HL-60 (cell line): ENCODE data around the gene MXD4.

Experiments
- POLR2AphosphoS5 ChIP-seq: IDR thresholded peaks from 2 replicates; pipeline ENCODE4 v1.6.1; 2012; ENCODE audit warnings: low read depth
- TF ChIP-seq, protein P1 (sequence below): IDR thresholded peaks from one replicate; pipeline ENCODE4 v1.5.1; 2011; ENCODE audit warnings: low read length, control low read depth, inconsistent platforms; ENCODE audit not compliant: insufficient read depth

DNA sequence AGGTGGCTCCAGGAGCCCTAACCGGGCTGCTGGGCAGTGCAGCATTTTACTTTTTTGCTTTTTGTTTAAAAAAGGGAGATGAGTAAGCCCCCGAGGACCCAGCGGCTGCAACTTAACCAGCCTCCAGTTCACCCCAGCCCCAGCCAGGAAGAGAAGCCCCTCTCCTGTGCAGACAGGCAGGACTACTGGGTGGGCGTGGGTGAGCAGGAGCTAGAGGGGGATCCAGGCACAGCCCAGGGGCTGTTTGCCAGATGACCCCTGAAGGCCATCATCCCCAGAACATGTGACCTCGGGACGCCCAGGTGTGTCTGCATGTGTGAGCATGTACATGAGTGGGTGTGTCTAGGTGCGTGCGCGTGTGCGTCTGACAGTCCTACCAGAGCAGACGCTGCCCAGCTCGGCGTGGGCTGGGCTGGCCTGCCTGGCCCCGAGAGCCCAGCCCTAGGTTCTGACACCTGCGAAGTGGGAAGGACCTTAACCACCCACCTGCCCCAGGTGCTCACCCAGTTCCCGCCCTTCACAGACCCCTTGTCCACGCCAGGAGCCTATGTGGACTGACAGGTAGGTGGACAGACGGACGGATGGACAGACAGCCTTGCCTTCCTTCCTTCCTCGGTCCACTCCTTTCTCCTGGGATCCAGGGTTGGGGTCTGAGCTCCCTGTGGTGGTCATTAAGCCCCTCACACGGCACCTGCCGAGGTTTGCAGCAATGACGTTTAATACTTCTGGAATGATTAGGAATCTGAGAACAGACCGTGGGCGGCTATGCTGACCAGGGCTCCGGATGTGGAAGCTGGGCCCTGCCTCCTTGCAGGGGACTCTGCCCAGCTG, 12.2 kb downstream of the MXD4 start:
- TF ChIP-seq, protein P1, sequence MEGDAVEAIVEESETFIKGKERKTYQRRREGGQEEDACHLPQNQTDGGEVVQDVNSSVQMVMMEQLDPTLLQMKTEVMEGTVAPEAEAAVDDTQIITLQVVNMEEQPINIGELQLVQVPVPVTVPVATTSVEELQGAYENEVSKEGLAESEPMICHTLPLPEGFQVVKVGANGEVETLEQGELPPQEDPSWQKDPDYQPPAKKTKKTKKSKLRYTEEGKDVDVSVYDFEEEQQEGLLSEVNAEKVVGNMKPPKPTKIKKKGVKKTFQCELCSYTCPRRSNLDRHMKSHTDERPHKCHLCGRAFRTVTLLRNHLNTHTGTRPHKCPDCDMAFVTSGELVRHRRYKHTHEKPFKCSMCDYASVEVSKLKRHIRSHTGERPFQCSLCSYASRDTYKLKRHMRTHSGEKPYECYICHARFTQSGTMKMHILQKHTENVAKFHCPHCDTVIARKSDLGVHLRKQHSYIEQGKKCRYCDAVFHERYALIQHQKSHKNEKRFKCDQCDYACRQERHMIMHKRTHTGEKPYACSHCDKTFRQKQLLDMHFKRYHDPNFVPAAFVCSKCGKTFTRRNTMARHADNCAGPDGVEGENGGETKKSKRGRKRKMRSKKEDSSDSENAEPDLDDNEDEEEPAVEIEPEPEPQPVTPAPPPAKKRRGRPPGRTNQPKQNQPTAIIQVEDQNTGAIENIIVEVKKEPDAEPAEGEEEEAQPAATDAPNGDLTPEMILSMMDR: no peak
- TF ChIP-seq POLR2AphosphoS5: no peak
